ENCODE measurements around the gene SV2B. TPM values are rescaled to one million over a fixed set of nuclear protein-coding genes. Genes with fewer than 3 reads are reported as not detected.

Gene SV2B
- total and polyA plus RNA-seq, 2 donors (not counting 1 experiment from before 2014, with no cell fraction given): not detected

GRCh38 chr15:91110407-91110806 is 10.3 kb downstream of the SV2B start:
- H3K9ac ChIP-seq (ENCODE audit: low read length): no peak overlapping the region
- intact Hi-C loops (cut with micrococcal nuclease): no loop called here
- WGBS (ENCODE audit: insufficient coverage): 97% methylated on average over 9 of the region's 11 CpGs
- no peak overlapping the region for H2AFZ ChIP-seq (ENCODE audit: insufficient read depth, low read depth, low read length, poor library complexity, severe bottlenecking)
- H3K4me3 ChIP-seq (ENCODE audit: control extremely low read depth in 1 of 5, extremely low read depth in 1 of 5, insufficient read depth in 1 of 5, low read depth in 2 of 5, low read length in 4 of 5): no peak overlapping the region
- H3K4me3 Mint-ChIP-seq: no peak overlapping the region
- peaks cover 46% of the 10 kb centered on the region for H3K27me3 Mint-ChIP-seq
- no peaks in the 10 kb centered on the region for H4K20me1 ChIP-seq (ENCODE audit: control insufficient read depth, insufficient read depth, low read length, poor library complexity, severe bottlenecking)
- no peak for DNase-seq
- H3K4me1 ChIP-seq (ENCODE audit: control insufficient read depth in 2 of 2, insufficient read depth in 2 of 2, low read length in 2 of 2): no peaks in the 10 kb centered on the region
- H3K4me2 ChIP-seq (replicated peaks; ENCODE audit: low read depth, low read length, poor library complexity, severe bottlenecking): no peak overlapping the region
- no peaks in the 10 kb centered on the region for H3K36me3 ChIP-seq (replicated peaks in 1 of 2; ENCODE audit: control extremely low read depth in 1 of 2, control insufficient read depth in 1 of 2, extremely low read depth in 1 of 2, insufficient read depth in 2 of 2, low read length in 1 of 2)
- ATAC-seq (ENCODE audit: low read depth): no peak
- POLR2A ChIA-PET: no interaction called here
- CTCF ChIA-PET: no interaction called here
- H3K27ac ChIP-seq (ENCODE audit: low read length in 2 of 2): no peak overlapping the region
- no peaks in the 10 kb centered on the region for H3K9me3 ChIP-seq (ENCODE audit: control extremely low read depth in 1 of 3, control insufficient read depth in 2 of 3, insufficient read depth in 1 of 3, low read length in 2 of 3)
- H3K27ac Mint-ChIP-seq: no peak overlapping the region
- no peaks in the 10 kb centered on the region for H3K9me3 Mint-ChIP-seq (ENCODE audit: insufficient read depth)
- no peaks in the 10 kb centered on the region for H3K4me1 Mint-ChIP-seq
- TF ChIP-seq CTCF (IDR thresholded peaks at IDR 0.05) (no peak), EZH2 (IDR thresholded peaks at IDR 0.05; ENCODE audit: borderline replicate concordance, insufficient read depth, low read depth, low read length, poor library complexity, severe bottlenecking) (no peak)
- peaks cover 0 to 2% (median under 1%) of the 10 kb centered on the region in 4 experiments for H3K27me3 ChIP-seq (replicated peaks in 1 of 4; ENCODE audit: control extremely low read depth in 1 of 4, control insufficient read depth in 3 of 4, insufficient read depth in 4 of 4, low read length in 3 of 4)
- no peaks in the 10 kb centered on the region for H3K79me2 ChIP-seq (ENCODE audit: control insufficient read depth, insufficient read depth, low read length)

GRCh38 chr15:91113030-91113429 is 13.0 kb downstream of the SV2B start:
- Histone ChIP-seq H3K4me2 (replicated peaks; ENCODE audit: low read depth, low read length, poor library complexity, severe bottlenecking) (no peak overlapping the region), H4K20me1 (ENCODE audit: control insufficient read depth, insufficient read depth, low read length, poor library complexity, severe bottlenecking) (no peaks in the 10 kb centered on the region), H3K4me1 (ENCODE audit: control insufficient read depth in 2 of 2, insufficient read depth in 2 of 2, low read length in 2 of 2) (no peaks in the 10 kb centered on the region), H3K9me3 (ENCODE audit: control extremely low read depth in 1 of 3, control insufficient read depth in 2 of 3, insufficient read depth in 1 of 3, low read length in 2 of 3) (peaks cover 0 to 4% (median 0%) of the 10 kb centered on the region in 3 donors), H3K36me3 (replicated peaks in 1 of 2; ENCODE audit: control extremely low read depth in 1 of 2, control insufficient read depth in 1 of 2, extremely low read depth in 1 of 2, insufficient read depth in 2 of 2, low read length in 1 of 2) (no peaks in the 10 kb centered on the region), H3K27me3 (replicated peaks in 1 of 4; ENCODE audit: control extremely low read depth in 1 of 4, control insufficient read depth in 3 of 4, insufficient read depth in 4 of 4, low read length in 3 of 4) (peaks cover 0 to 10% (median 1%) of the 10 kb centered on the region in 4 experiments), H2AFZ (ENCODE audit: insufficient read depth, low read depth, low read length, poor library complexity, severe bottlenecking) (no peak overlapping the region), H3K79me2 (ENCODE audit: control insufficient read depth, insufficient read depth, low read length) (no peaks in the 10 kb centered on the region), H3K9ac (ENCODE audit: low read length) (no peak overlapping the region), H3K27ac (ENCODE audit: low read length in 2 of 2) (no peak overlapping the region), H3K4me3 (ENCODE audit: control extremely low read depth in 1 of 5, extremely low read depth in 1 of 5, insufficient read depth in 1 of 5, low read depth in 2 of 5, low read length in 4 of 5) (no peak overlapping the region)
- no peaks in the 10 kb centered on the region for H3K9me3 Mint-ChIP-seq (ENCODE audit: insufficient read depth)
- TF ChIP-seq EZH2 (IDR thresholded peaks at IDR 0.05; ENCODE audit: borderline replicate concordance, insufficient read depth, low read depth, low read length, poor library complexity, severe bottlenecking) (no peak), CTCF (IDR thresholded peaks at IDR 0.05) (no peak)
- DNase-seq (no peak), ATAC-seq (ENCODE audit: low read depth) (no peak)
- WGBS (ENCODE audit: insufficient coverage): 70% methylated on average over 2 of the region's 6 CpGs
- CTCF ChIA-PET: no interaction called here
- no peak overlapping the region for H3K4me3 Mint-ChIP-seq
- no peaks in the 10 kb centered on the region for H3K4me1 Mint-ChIP-seq
- no peak overlapping the region for H3K27ac Mint-ChIP-seq
- POLR2A ChIA-PET: no interaction called here
- peaks cover 45% of the 10 kb centered on the region for H3K27me3 Mint-ChIP-seq
- intact Hi-C loops (cut with micrococcal nuclease): no loop called here

All from B cell (primary cell).